RWPE1 (cell line): Measurements from ENCODE around the gene IFITM5.

Experiments
- CTCF ChIA-PET: fragments of 350-600 bp; sonication (Branson Sonifier 250); formaldehyde crosslinking; extraction: SDS; loops from one replicate; lab custom pipeline; 2021; lab: Yijun Ruan, JAX
- POLR2A ChIA-PET: fragments of 400-600 bp; formaldehyde crosslinking; extraction: SDS; loops from one replicate; lab custom pipeline; 2020; ENCODE audit warnings: antibody characterized with exemption; ENCODE audit not compliant: low non-redundant PET; lab: Yijun Ruan, JAX
- DNase-seq: peaks from one replicate; pipeline ENCODE4 v3.0.0; 2012; ENCODE audit warnings: low spot score
- H3K27ac ChIP-seq: fragments of 450-650 bp; 2 replicates; pipeline ENCODE4 v1.5.1; 2017
- CTCF ChIP-seq: fragments of 450-650 bp; conservative IDR thresholded peaks from 2 replicates; pipeline ENCODE4 v1.5.1; 2017; ENCODE audit warnings: low read depth, mild to moderate bottlenecking

The IFITM5 gene

GRCh38 chr11:253160-253885, 46.0 kb downstream of the IFITM5 start:
- ChIA-PET CTCF (interaction anchor here (0.7 kb wide), 1 partner anchor 51 kb away, joined by 4 read pairs; no protein-coding TSS in a partner anchor), POLR2A (no interaction called here)
- H3K27ac ChIP-seq, result peak overlapping the region; percentile 14; the same call in 1 of the 2 replicates
- no peak for DNase-seq
- no peak for TF ChIP-seq CTCF

- no peak for DNase-seq
- CTCF ChIA-PET, result no interaction called here
- H3K27ac ChIP-seq, result no peak overlapping the region
- POLR2A ChIA-PET, result interaction anchor here (0.8 kb wide), 1 partner anchor 36 kb away, joined by 3 read pairs; no protein-coding TSS in a partner anchor
- no peak for TF ChIP-seq CTCF
These were observed 46.7 kb downstream of the IFITM5 start for GRCh38 chr11:252666-253065.

- DNase-seq, result no peak
- CTCF ChIA-PET, result interaction anchor here (1.0 to 1.5 kb wide), 4 partner anchors 10 to 104 kb away, joined by 3 to 7 read pairs (median 4); partner anchors contain the start of gene PSMD13
These were observed 47.8 kb downstream of the IFITM5 start for GRCh38 chr11:251550-251949.

GRCh38 chr11:250740-251299, 48.5 kb downstream of the IFITM5 start:
- DNase-seq, result peak; percentile 21
- no peak overlapping the region for H3K27ac ChIP-seq
- peak; percentile 57 for TF ChIP-seq CTCF
- ChIA-PET POLR2A (interaction anchor here (0.9 kb wide), 1 partner anchor 44 kb away, joined by 3 read pairs; the partner anchor contains the start of genes BET1L and RIC8A), CTCF (interaction anchor here (0.6 to 1.5 kb wide), 7 partner anchors 10 to 200 kb away, joined by 3 to 7 read pairs (median 4); partner anchors contain the start of genes PGGHG and PSMD13)

More at GRCh38 chr11:251550-251949, 47.8 kb downstream of the IFITM5 start:
- TF ChIP-seq CTCF, result no peak
- H3K27ac ChIP-seq, result no peak overlapping the region
- POLR2A ChIA-PET, result interaction anchor here (0.8 to 0.9 kb wide), 2 partner anchors 37 to 44 kb away, joined by 3 read pairs; partner anchors contain the start of genes BET1L and RIC8A

- TF ChIP-seq CTCF, result no peak
- no peak overlapping the region for H3K27ac ChIP-seq
- ChIA-PET POLR2A (no interaction called here), CTCF (interaction anchor here (0.5 to 1.4 kb wide), 7 partner anchors 11 to 200 kb away, joined by 3 to 7 read pairs (median 3); partner anchors contain the start of gene PGGHG)
- no peak for DNase-seq
These were observed 49.1 kb downstream of the IFITM5 start for GRCh38 chr11:250274-250673.

GRCh38 chr11:249062-249461, 50.3 kb downstream of the IFITM5 start:
- no peak for DNase-seq
- no peak for TF ChIP-seq CTCF
- ChIA-PET POLR2A (no interaction called here), CTCF (no interaction called here)
- no peak overlapping the region for H3K27ac ChIP-seq
